Breast epithelium (tissue), 4 donors: Measurements from ENCODE around the gene LEMD1. TPM values are rescaled to one million over a fixed set of nuclear protein-coding genes. Genes with fewer than 3 reads are reported as not detected.
A peak's percentile ranks its signal among the peaks of the same experiment; 100 is the strongest.

Source experiments
- DNase-seq, 2 donors: peaks; one replicate each; pipeline ENCODE4 v3.0.0-alpha.2; 2019; ENCODE audit warnings: low spot score in 2 of 2
- H3K27ac ChIP-seq, 2 donors: fragments of 200-600 bp; sonication (generic) in 1 of 2; one replicate each; pipeline ENCODE4 v1.5.1; 2016 to 2019; ENCODE audit warnings: mild to moderate bottlenecking in 1 of 2
- H3K27me3 ChIP-seq, 2 donors: fragments of 200-600 bp; sonication (generic) in 1 of 2; one replicate each; pipeline versions ENCODE4 v1.5.1 to v1.6.0; 2017 to 2019; ENCODE audit warnings: control low read depth in 1 of 2, mild to moderate bottlenecking in 1 of 2
- H3K36me3 ChIP-seq: fragments of 200-600 bp; one replicate; pipeline ENCODE4 v1.5.1; 2019
- H3K4me1 ChIP-seq, 2 donors: fragments of 200-600 bp; sonication (generic); one replicate each; pipeline ENCODE4 v1.5.1; 2016 to 2019; ENCODE audit warnings: control low read depth in 1 of 2
- H3K4me3 ChIP-seq, 3 donors: fragments of 200-600 bp; sonication (generic); 1 replicate in 2 of 3; 2 replicates in 1 of 3; pipeline ENCODE4 v1.5.1; 2016 to 2019; ENCODE audit warnings: mild to moderate bottlenecking in 3 of 3, moderate library complexity in 2 of 3
- H3K9me3 ChIP-seq, 2 donors: fragments of 200-600 bp; sonication (generic) in 1 of 2; one replicate each; pipeline ENCODE4 v1.5.1; 2016 to 2019; ENCODE audit warnings: control low read depth in 1 of 2
- POLR2A ChIP-seq: fragments of 450-650 bp; IDR thresholded peaks from one replicate; pipeline ENCODE4 v1.6.1; 2016; ENCODE audit warnings: antibody characterized with exemption, mild to moderate bottlenecking, moderate library complexity
- POLR2AphosphoS5 ChIP-seq, 3 donors: sonication (generic); formaldehyde crosslinking; IDR thresholded peaks; one replicate each; pipeline ENCODE4 v1.6.1; 2017; ENCODE audit warnings: antibody characterized with exemption in 3 of 3
- intact Hi-C: fragments of 100-400 bp; cut with DNase I; formaldehyde crosslinking; loops from one replicate; pipeline ENCODE4 v1.15.1; 2023; ENCODE audit warnings: low total_unique reads
- total RNA-seq, 3 donors: library from RNA; depleted of rRNA; stranded (reverse); fragments of >200 nt; gene quantifications; one replicate each; pipeline ENCODE4 v1.1.0, GENCODE V29; 2016
- TF ChIP-seq, protein P1 (sequence below), 3 donors: fragments of 450-650 bp; IDR thresholded peaks; one replicate each; pipeline ENCODE4 v1.5.1; 2016 to 2017; ENCODE audit warnings: antibody characterized with exemption in 3 of 3, mild to moderate bottlenecking in 3 of 3, moderate library complexity in 3 of 3

LEMD1 gene
- total RNA-seq, 3 donors from 2014 or later, result 6.1 TPM; not detected in 2

DNA sequence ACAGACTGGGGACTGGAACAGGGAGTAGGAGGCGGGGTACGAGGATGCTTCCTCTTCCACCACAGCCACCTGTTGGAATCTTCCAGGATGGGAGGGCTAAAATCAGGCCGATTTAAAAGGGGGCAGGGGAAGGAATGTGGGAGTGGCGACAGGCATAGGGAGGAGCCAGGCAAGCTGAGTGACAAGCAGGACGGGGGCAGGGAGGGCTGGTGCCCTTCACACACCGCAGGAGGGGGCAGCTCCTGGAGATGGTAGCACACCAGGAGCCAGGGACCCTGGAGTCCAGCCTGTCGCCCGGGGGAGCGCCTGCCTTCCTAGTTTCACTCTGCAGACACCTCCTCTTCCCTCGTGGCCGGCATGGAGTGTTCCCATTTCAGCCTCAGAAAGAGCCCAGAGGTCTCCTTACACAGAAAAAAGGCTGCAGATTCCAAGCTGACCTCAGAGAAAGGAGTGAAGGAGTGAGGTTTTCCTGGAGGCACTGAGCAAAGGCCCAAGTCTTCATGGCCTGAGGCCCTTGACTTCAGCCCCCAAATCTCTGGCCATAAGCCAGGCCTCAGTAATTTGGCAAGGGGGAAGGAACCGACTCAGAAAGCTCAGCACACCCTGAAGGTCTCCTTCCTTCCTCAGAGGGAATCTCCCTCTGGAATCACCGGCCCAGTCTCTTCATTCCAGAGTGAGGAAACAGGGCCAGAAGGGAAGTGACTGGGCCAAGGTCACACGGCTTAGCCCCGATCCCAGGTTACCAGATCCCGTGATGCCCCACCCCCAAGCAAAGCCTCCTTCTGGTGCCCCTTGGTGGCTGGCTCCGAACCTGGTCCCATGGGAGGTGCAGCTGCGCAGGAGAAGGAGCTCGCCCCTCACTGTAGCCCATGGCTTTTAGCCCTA lies 25.8 kb upstream of the LEMD1 start:
- peaks cover 0 to 13% of the 10 kb centered on the region in 2 donors for H3K27me3 ChIP-seq
- TF ChIP-seq POLR2A (no peak), POLR2AphosphoS5 (IDR thresholded peaks at IDR 0.05) (no peak)
- TF ChIP-seq, protein P1, sequence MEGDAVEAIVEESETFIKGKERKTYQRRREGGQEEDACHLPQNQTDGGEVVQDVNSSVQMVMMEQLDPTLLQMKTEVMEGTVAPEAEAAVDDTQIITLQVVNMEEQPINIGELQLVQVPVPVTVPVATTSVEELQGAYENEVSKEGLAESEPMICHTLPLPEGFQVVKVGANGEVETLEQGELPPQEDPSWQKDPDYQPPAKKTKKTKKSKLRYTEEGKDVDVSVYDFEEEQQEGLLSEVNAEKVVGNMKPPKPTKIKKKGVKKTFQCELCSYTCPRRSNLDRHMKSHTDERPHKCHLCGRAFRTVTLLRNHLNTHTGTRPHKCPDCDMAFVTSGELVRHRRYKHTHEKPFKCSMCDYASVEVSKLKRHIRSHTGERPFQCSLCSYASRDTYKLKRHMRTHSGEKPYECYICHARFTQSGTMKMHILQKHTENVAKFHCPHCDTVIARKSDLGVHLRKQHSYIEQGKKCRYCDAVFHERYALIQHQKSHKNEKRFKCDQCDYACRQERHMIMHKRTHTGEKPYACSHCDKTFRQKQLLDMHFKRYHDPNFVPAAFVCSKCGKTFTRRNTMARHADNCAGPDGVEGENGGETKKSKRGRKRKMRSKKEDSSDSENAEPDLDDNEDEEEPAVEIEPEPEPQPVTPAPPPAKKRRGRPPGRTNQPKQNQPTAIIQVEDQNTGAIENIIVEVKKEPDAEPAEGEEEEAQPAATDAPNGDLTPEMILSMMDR (IDR thresholded peaks at IDR 0.05), result no peak
- no peaks in the 10 kb centered on the region for H3K36me3 ChIP-seq
- no peak for DNase-seq
- H3K27ac ChIP-seq, result peak overlapping the region; percentile 77 to 89
- H3K4me3 ChIP-seq, result peak overlapping the region in 1 of 3 donors; percentile 5
- H3K4me1 ChIP-seq, result peaks cover 0 to 8% of the 10 kb centered on the region in 2 donors
- intact Hi-C loops, result no loop called here
- no peaks in the 10 kb centered on the region for H3K9me3 ChIP-seq

DNA sequence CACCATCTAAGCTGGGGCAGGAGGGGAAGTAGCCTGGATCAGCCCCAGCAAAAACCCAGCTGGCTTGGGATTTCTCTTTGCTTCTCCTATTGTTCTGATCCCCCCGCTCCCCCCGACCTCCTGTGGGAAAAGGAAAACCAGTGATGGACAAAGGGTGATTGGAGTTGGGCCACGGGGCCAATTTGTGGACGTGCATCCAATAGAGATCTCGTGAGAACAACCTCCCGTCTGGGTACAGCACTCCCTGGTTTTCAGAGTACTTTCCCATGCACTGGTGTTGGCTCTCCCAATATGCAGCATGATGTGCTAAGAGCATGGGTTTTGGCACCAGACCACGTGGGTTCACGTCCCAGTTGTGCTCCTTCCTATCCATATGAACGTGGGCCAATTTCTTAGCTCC lies 25.0 kb upstream of the LEMD1 start:
- no peaks in the 10 kb centered on the region for H3K9me3 ChIP-seq
- TF ChIP-seq, protein P1 (IDR thresholded peaks at IDR 0.05), result no peak
- TF ChIP-seq POLR2AphosphoS5 (IDR thresholded peaks at IDR 0.05), result no peak
- TF ChIP-seq POLR2A, result no peak
- H3K27me3 ChIP-seq, result peaks cover 0 to 6% of the 10 kb centered on the region in 2 donors
- peaks cover 0 to 8% of the 10 kb centered on the region in 2 donors for H3K4me1 ChIP-seq
- H3K36me3 ChIP-seq, result no peaks in the 10 kb centered on the region
- DNase-seq, result no peak
- H3K4me3 ChIP-seq, result no peak overlapping the region
- intact Hi-C loops, result no loop called here
- peak overlapping the region; percentile 77 to 89 for H3K27ac ChIP-seq

DNA sequence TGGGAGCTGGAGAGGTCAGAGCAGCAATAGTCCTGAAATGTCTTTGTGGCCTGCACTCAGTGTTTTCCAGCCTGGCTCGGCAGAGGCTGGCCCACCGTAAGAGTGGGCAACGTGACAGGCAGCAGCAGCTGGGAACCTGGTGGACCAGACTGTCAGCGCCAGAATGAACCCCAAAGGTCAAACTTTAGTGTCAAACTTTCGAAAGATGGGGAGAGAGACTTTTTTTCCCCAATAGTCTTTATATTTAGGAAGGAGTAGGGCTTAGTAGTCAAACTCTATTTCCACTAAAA lies 23.7 kb upstream of the LEMD1 start:
- Histone ChIP-seq H3K27ac (peak overlapping the region; percentile 77 to 89), H3K27me3 (no peaks in the 10 kb centered on the region), H3K4me3 (no peak overlapping the region), H3K9me3 (no peaks in the 10 kb centered on the region), H3K4me1 (peaks cover 0 to 8% of the 10 kb centered on the region in 2 donors), H3K36me3 (no peaks in the 10 kb centered on the region)
- TF ChIP-seq POLR2A, result no peak
- TF ChIP-seq, protein P1 (IDR thresholded peaks at IDR 0.05), result no peak
- TF ChIP-seq POLR2AphosphoS5 (IDR thresholded peaks at IDR 0.05), result no peak
- intact Hi-C loops, result no loop called here
- no peak for DNase-seq

DNA sequence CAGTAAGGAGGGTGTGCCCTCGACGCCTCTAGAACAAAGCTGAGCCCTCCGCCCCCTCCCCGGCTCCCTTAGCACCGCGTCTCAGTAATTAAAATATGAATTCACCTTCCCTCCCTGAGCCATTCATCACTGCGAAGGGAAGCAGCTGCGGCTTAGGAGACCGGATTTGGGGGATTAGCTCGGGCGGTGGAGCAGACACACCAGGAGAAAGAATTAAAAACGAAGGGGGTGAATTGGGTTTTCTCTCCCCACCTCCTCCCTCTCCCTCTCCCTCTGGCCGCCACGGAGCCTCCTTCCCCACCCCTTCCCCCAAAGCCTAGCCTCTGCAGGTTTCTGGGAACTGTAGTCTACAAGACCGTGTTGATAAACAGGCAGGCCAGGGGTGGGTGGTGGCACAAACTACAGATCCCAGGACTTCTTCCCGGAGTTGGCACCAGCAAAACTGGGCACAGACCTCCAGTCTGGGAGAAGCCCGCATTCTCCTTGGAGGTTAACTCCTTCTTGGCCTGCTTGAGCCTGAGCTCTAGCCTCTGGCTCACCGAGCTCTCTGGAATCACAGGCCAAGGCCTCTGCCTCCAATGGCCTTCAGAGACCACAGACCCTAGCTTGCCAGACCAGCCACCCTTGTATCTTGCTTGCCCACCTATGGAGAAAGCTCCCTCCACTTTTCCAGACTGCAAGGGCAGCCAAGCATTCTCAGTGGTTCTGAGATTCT lies 23.2 kb upstream of the LEMD1 start:
- no peaks in the 10 kb centered on the region for H3K27me3 ChIP-seq
- H3K36me3 ChIP-seq, result no peaks in the 10 kb centered on the region
- peak in 1 of 2 donors; percentile 71 for DNase-seq
- TF ChIP-seq POLR2A (no peak), POLR2AphosphoS5 (IDR thresholded peaks at IDR 0.05) (no peak)
- TF ChIP-seq, protein P1 (IDR thresholded peaks at IDR 0.05), result no peak
- no peaks in the 10 kb centered on the region for H3K9me3 ChIP-seq
- H3K4me1 ChIP-seq, result peaks cover 0 to 8% of the 10 kb centered on the region in 2 donors
- intact Hi-C loops, result no loop called here
- peak overlapping the region in 2 of 3 donors; percentile 45 to 58 for H3K4me3 ChIP-seq
- H3K27ac ChIP-seq, result peak overlapping the region; percentile 77 to 89
